ENCODE data around the gene ZNF512B.

The ZNF512B gene

DNA sequence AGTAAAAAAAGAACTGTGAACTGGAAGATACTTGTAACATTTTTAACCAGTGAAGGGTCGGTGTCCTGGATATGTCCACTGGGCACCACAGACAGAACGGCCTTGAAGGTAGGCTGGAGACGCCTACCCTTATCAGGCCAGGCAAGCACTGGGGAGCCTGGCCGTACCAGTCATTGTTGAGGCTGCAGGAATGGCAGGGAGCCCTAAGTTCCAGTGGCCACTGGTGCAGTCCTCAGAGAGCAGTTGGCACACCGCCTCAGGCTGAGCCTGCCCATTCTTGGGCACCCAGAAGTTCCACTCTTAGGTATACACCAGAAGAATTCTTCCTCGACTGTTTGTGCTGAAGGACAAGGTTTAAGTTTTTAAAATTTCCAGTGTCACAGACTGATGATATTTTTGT, 54.3 kb downstream of the ZNF512B start:
- H2AFZ ChIP-seq (ENCODE audit: low read depth), result no peak overlapping the region

DNA sequence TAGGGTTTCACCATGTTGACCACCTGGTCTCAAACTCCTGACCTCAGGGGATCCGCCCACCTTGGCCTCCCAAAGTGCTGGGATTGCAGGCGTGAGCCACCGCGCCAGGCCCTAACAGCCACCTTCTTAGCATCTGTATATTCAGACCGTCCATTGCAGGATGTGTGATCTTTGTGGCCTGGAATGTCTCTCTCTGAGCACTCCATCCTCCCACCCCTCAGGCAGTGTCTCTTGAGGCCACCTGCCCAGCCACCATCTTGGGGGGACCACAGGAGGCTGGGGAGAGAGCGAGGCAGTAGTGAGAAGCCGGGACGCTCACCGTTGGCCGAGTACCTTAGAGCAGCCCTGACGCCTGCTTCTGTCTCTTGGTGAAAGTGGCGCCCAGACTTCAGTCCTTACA, 56.0 kb downstream of the ZNF512B start:
- Histone ChIP-seq H3K4me2 (no peak overlapping the region), H4K20me1 (ENCODE audit: insufficient read depth) (no peaks in the 10 kb centered on the region; the same call in 1 of the 2 replicates), H3K4me3 (IDR thresholded peaks at IDR 0.05; ENCODE audit: insufficient read depth, low read depth, low read length) (no peak overlapping the region), H3K36me3 (ENCODE audit: insufficient read depth) (no peaks in the 10 kb centered on the region), H3K27ac (no peak overlapping the region), H3K4me1 (ENCODE audit: low read depth, poor library complexity, severe bottlenecking) (no peaks in the 10 kb centered on the region), H3K27me3 (ENCODE audit: insufficient read depth, low read depth) (no peaks in the 10 kb centered on the region), H3K79me2 (ENCODE audit: insufficient read depth, low read depth) (peaks cover 43% of the 10 kb centered on the region; the same call in 1 of the 2 replicates), H2AFZ (ENCODE audit: low read depth) (no peak overlapping the region), H3K9ac (no peak overlapping the region)
- TF ChIP-seq, protein P1, sequence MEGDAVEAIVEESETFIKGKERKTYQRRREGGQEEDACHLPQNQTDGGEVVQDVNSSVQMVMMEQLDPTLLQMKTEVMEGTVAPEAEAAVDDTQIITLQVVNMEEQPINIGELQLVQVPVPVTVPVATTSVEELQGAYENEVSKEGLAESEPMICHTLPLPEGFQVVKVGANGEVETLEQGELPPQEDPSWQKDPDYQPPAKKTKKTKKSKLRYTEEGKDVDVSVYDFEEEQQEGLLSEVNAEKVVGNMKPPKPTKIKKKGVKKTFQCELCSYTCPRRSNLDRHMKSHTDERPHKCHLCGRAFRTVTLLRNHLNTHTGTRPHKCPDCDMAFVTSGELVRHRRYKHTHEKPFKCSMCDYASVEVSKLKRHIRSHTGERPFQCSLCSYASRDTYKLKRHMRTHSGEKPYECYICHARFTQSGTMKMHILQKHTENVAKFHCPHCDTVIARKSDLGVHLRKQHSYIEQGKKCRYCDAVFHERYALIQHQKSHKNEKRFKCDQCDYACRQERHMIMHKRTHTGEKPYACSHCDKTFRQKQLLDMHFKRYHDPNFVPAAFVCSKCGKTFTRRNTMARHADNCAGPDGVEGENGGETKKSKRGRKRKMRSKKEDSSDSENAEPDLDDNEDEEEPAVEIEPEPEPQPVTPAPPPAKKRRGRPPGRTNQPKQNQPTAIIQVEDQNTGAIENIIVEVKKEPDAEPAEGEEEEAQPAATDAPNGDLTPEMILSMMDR (conservative IDR thresholded peaks at IDR 0.05; ENCODE audit: low read depth, low read length), result no peak

More for the DNA sequence above, 54.3 kb downstream of the ZNF512B start:
- Histone ChIP-seq H3K4me3 (IDR thresholded peaks at IDR 0.05; ENCODE audit: insufficient read depth, low read depth, low read length) (no peak overlapping the region), H3K4me1 (ENCODE audit: low read depth, poor library complexity, severe bottlenecking) (no peaks in the 10 kb centered on the region), H3K9ac (no peak overlapping the region), H3K4me2 (no peak overlapping the region), H4K20me1 (ENCODE audit: insufficient read depth) (no peaks in the 10 kb centered on the region; the same call in 1 of the 2 replicates), H3K79me2 (ENCODE audit: insufficient read depth, low read depth) (peaks cover 31% of the 10 kb centered on the region; the same call in 1 of the 2 replicates), H3K27me3 (ENCODE audit: insufficient read depth, low read depth) (no peaks in the 10 kb centered on the region), H3K36me3 (ENCODE audit: insufficient read depth) (no peaks in the 10 kb centered on the region), H3K27ac (no peak overlapping the region)
- TF ChIP-seq, protein P1 (conservative IDR thresholded peaks at IDR 0.05; ENCODE audit: low read depth, low read length), result no peak

DNA sequence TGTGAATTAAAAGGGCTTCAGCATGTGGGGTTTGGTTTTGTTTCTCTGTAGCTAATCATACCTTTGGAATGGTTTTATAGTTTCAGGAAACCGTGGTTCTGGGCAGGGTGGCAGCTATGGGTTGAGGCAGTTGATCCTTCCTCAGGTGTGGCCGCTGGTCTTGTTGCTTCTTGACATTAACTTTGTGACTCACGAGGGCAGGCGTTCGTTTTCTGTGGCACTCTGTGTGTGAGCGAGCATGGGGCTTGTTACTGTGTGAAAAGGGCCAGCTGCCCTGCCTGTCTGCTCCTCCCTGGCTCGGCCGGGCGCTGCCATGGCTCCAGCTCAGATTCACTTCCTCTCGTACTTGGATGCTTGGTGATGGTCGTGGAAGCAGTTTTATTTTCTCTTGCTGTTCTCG, 58.6 kb downstream of the ZNF512B start:
- Histone ChIP-seq H2AFZ (ENCODE audit: low read depth) (no peak overlapping the region), H3K79me2 (ENCODE audit: insufficient read depth, low read depth) (peaks cover 62% of the 10 kb centered on the region; the same call in 1 of the 2 replicates), H3K36me3 (ENCODE audit: insufficient read depth) (no peaks in the 10 kb centered on the region), H3K4me1 (ENCODE audit: low read depth, poor library complexity, severe bottlenecking) (no peaks in the 10 kb centered on the region), H4K20me1 (ENCODE audit: insufficient read depth) (no peaks in the 10 kb centered on the region; the same call in 1 of the 2 replicates), H3K4me3 (IDR thresholded peaks at IDR 0.05; ENCODE audit: insufficient read depth, low read depth, low read length) (no peak overlapping the region), H3K27me3 (ENCODE audit: insufficient read depth, low read depth) (no peaks in the 10 kb centered on the region), H3K27ac (no peak overlapping the region), H3K9ac (no peak overlapping the region), H3K4me2 (no peak overlapping the region)
- TF ChIP-seq, protein P1 (conservative IDR thresholded peaks at IDR 0.05; ENCODE audit: low read depth, low read length), result no peak

DNA sequence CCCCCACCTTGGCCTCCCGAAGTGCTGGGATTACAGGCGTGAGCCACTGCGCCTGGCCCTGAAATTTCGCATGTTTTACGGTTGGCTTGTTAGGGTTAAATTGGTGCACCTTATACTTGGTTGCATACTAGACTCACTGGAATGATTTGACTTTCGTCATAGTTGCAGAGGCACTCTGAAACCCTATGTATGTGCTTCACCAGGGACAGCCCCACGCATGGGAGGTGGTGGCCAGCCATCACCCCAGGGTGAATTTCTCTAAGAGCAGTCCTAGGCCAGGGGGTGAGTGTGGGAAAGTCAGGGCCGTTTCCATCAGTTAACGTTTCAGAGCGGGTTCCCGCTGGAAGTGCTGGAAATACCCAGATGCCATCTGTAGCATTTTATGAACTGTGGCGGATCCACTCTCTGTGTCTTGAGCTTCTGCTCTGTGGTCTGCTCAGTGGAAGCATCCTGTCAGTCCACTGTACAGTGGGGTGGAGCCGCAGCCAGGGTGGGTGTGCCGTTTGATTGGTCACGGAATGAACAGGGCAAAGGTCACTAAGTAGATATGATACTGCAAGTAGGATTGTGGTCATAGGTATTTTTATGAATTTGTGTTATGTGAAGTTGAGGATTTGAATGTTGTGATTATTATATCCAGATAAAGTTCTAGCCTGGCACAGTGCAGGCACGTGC, 61.6 kb downstream of the ZNF512B start:
- no peak overlapping the region for H2AFZ ChIP-seq (ENCODE audit: low read depth)
- no peaks in the 10 kb centered on the region for H3K36me3 ChIP-seq (ENCODE audit: insufficient read depth)
- no peak overlapping the region for H3K27ac ChIP-seq
- H3K4me3 ChIP-seq (IDR thresholded peaks at IDR 0.05; ENCODE audit: insufficient read depth, low read depth, low read length), result no peak overlapping the region
- H4K20me1 ChIP-seq (ENCODE audit: insufficient read depth), result no peaks in the 10 kb centered on the region; the same call in 1 of the 2 replicates
- no peaks in the 10 kb centered on the region for H3K4me1 ChIP-seq (ENCODE audit: low read depth, poor library complexity, severe bottlenecking)
- no peaks in the 10 kb centered on the region for H3K27me3 ChIP-seq (ENCODE audit: insufficient read depth, low read depth)
- TF ChIP-seq, protein P1 (conservative IDR thresholded peaks at IDR 0.05; ENCODE audit: low read depth, low read length), result no peak
- no peak overlapping the region for H3K9ac ChIP-seq
- no peak overlapping the region for H3K4me2 ChIP-seq
- peaks cover 72% of the 10 kb centered on the region for H3K79me2 ChIP-seq (ENCODE audit: insufficient read depth, low read depth)
